ENCODE measurements around the gene FILIP1. TPM values are rescaled to one million over a fixed set of nuclear protein-coding genes. Genes with fewer than 3 reads are reported as not detected.
A peak's percentile ranks its signal among the peaks of the same experiment; 100 is the strongest.

Gene FILIP1
- total RNA-seq, 4 donors from 2014 or later: 36.0 to 57.6 (median 48.0) TPM

GRCh38 chr6:75281653-75282052 lies 211.9 kb downstream of the FILIP1 start:
- peak overlapping the region in 1 of 2 donors; percentile 87 for H3K4me3 ChIP-seq
- H3K36me3 ChIP-seq: no peaks in the 10 kb centered on the region
- no peak overlapping the region for H3K27ac ChIP-seq
- peaks cover 9 to 81% (median 19%) of the 10 kb centered on the region in 3 donors for H3K4me1 ChIP-seq
- no peaks in the 10 kb centered on the region for H3K9me3 ChIP-seq
- no peak for TF ChIP-seq EP300 (IDR thresholded peaks at IDR 0.05)
- no peak for TF ChIP-seq POLR2A (IDR thresholded peaks at IDR 0.05)
- H3K27me3 ChIP-seq: no peaks in the 10 kb centered on the region
- no peak for ATAC-seq

GRCh38 chr6:75280131-75280855 lies 213.3 kb downstream of the FILIP1 start:
- TF ChIP-seq POLR2AphosphoS5 (IDR thresholded peaks at IDR 0.05): no peak
- no peak for TF ChIP-seq POLR2A (IDR thresholded peaks at IDR 0.05)
- no peak for TF ChIP-seq EP300 (IDR thresholded peaks at IDR 0.05)
- TF ChIP-seq CTCF (IDR thresholded peaks at IDR 0.05): no peak
- H3K36me3 ChIP-seq: no peaks in the 10 kb centered on the region
- H3K27me3 ChIP-seq: no peaks in the 10 kb centered on the region
- H3K9me3 ChIP-seq: no peaks in the 10 kb centered on the region
- ATAC-seq: no peak
- H3K27ac ChIP-seq: no peak overlapping the region
- no peak overlapping the region for H3K4me3 ChIP-seq
- 62% methylated on average over 4 of the region's 4 CpGs for WGBS, 2 donors (ENCODE audit: low coverage in 1 of 2)
- peaks cover 9 to 81% (median 19%) of the 10 kb centered on the region in 3 donors for H3K4me1 ChIP-seq

- H3K4me1 ChIP-seq: peaks cover 9 to 87% (median 19%) of the 10 kb centered on the region in 3 donors
- no peak for ATAC-seq
Measured at GRCh38 chr6:75279418-75279817, 214.2 kb downstream of the FILIP1 start.

GRCh38 chr6:75278474-75279077 lies 215.0 kb downstream of the FILIP1 start:
- no peak for ATAC-seq
- Histone ChIP-seq H3K9me3 (no peaks in the 10 kb centered on the region), H3K4me3 (no peak overlapping the region), H3K4me1 (peaks cover 9 to 95% (median 19%) of the 10 kb centered on the region in 3 donors), H3K27ac (peak overlapping the region in 1 of 4 donors; percentile 38), H3K27me3 (no peaks in the 10 kb centered on the region), H3K36me3 (no peaks in the 10 kb centered on the region)
- 48 to 53% methylated on average over 2 to 4 of the region's 4 CpGs for WGBS, 2 donors (ENCODE audit: low coverage in 1 of 2)
- no peak for TF ChIP-seq POLR2AphosphoS5 (IDR thresholded peaks at IDR 0.05)
- no peak for TF ChIP-seq POLR2A (IDR thresholded peaks at IDR 0.05)
- TF ChIP-seq CTCF (IDR thresholded peaks at IDR 0.05): no peak
- TF ChIP-seq EP300 (IDR thresholded peaks at IDR 0.05): no peak

More at GRCh38 chr6:75279418-75279817, 214.2 kb downstream of the FILIP1 start:
- WGBS, 2 donors (ENCODE audit: low coverage in 1 of 2): 52 to 60% methylated on average over 2 of the region's 2 CpGs
- Histone ChIP-seq H3K36me3 (no peaks in the 10 kb centered on the region), H3K9me3 (no peaks in the 10 kb centered on the region), H3K27me3 (no peaks in the 10 kb centered on the region), H3K27ac (peak overlapping the region in 2 of 4 donors; percentile 20 to 38), H3K4me3 (no peak overlapping the region)
- no peak for TF ChIP-seq EP300 (IDR thresholded peaks at IDR 0.05)
- no peak for TF ChIP-seq POLR2A (IDR thresholded peaks at IDR 0.05)
- TF ChIP-seq POLR2AphosphoS5 (IDR thresholded peaks at IDR 0.05): no peak
- no peak for TF ChIP-seq CTCF (IDR thresholded peaks at IDR 0.05)

GRCh38 chr6:75275067-75275466 lies 218.5 kb downstream of the FILIP1 start:
- peaks cover under 1 to 82% (median 7%) of the 10 kb centered on the region in 3 donors for H3K4me1 ChIP-seq
- TF ChIP-seq POLR2AphosphoS5 (IDR thresholded peaks at IDR 0.05) (no peak), EP300 (IDR thresholded peaks at IDR 0.05) (no peak), CTCF (IDR thresholded peaks at IDR 0.05) (no peak), POLR2A (IDR thresholded peaks at IDR 0.05) (no peak)
- no peak overlapping the region for H3K4me3 ChIP-seq
- no peak overlapping the region for H3K27ac ChIP-seq
- no peak for ATAC-seq
- H3K36me3 ChIP-seq: peaks cover 0 to 10% of the 10 kb centered on the region in 2 donors
- H3K27me3 ChIP-seq: no peaks in the 10 kb centered on the region
- H3K9me3 ChIP-seq: no peaks in the 10 kb centered on the region
